ENCODE data around the gene PDE7B. TPM values are rescaled to one million over a fixed set of nuclear protein-coding genes. Genes with fewer than 3 reads are reported as not detected.

Gene PDE7B
- total RNA-seq, 1 donor from 2014 or later = 5.1 TPM

DNA sequence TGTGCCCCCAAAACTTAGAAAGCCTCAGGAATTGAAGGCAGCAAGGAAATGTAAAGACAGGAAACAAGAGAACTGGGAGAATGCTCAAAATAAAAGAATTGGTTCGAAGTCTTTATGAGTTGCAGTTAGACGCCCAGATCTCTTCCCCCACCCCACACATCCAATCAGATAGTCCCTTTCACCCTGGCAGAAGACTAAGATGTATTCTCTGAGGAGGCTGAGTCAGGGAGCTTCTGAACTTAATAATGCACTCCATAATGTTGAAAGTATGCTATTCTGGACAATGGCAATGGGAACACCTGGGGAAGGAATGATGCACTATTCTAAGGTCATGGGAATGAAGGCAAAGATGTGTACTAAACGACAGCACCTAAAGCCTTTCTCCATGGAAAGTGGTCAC is 225.0 kb downstream of the PDE7B start:
- H3K27ac Mint-ChIP-seq = no peak overlapping the region
- H3K4me3 Mint-ChIP-seq = no peak overlapping the region
- peaks cover 4% of the 10 kb centered on the region for H3K36me3 Mint-ChIP-seq
- TF ChIP-seq, protein P1, sequence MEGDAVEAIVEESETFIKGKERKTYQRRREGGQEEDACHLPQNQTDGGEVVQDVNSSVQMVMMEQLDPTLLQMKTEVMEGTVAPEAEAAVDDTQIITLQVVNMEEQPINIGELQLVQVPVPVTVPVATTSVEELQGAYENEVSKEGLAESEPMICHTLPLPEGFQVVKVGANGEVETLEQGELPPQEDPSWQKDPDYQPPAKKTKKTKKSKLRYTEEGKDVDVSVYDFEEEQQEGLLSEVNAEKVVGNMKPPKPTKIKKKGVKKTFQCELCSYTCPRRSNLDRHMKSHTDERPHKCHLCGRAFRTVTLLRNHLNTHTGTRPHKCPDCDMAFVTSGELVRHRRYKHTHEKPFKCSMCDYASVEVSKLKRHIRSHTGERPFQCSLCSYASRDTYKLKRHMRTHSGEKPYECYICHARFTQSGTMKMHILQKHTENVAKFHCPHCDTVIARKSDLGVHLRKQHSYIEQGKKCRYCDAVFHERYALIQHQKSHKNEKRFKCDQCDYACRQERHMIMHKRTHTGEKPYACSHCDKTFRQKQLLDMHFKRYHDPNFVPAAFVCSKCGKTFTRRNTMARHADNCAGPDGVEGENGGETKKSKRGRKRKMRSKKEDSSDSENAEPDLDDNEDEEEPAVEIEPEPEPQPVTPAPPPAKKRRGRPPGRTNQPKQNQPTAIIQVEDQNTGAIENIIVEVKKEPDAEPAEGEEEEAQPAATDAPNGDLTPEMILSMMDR (conservative IDR thresholded peaks at IDR 0.05) = no peak
- H3K27me3 Mint-ChIP-seq = no peaks in the 10 kb centered on the region
- no peaks in the 10 kb centered on the region for H3K4me1 Mint-ChIP-seq (ENCODE audit: unreplicated experiment)
- DNase-seq (ENCODE audit: extremely low spot score, unreplicated experiment) = no peak
- peaks cover 4% of the 10 kb centered on the region for H3K9me3 Mint-ChIP-seq

DNA sequence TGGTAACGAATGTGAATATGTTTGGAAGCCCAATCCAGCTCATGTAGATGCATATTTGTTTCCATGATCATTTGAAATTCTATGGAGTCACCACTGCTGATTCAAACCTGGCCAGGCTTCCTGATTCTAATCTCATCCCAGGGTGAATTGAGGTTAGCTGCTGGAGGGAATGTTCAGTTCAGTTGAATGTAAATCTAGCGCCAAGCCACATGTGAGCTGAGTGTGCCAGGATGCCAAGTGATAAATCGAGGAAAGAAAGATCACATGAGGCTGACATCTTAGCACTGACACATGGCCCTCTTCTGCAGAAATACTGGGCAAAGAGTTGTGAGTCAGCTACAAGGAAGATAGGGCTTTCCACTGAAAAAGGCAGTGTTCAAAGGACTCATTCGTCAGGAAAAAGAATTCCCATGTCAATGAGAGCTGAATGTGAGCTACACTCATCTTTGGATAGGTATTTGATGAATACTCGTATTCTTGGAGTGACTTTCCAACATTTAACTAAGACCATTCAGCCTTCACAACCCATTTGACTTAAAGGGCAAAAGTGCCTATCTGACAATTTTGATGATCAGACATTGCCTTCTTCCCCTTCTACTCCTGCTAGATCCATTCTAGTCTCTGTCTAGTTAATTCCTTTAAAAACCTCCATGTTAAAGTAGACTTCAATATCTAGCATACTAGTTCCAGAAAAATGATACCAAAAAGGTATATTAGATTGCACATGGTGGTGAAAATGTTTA is 226.5 kb downstream of the PDE7B start:
- TF ChIP-seq, protein P1 (conservative IDR thresholded peaks at IDR 0.05) = no peak
- Mint-ChIP-seq H3K27ac (no peak overlapping the region), H3K36me3 (peaks cover 4% of the 10 kb centered on the region), H3K9me3 (peaks cover 4% of the 10 kb centered on the region), H3K27me3 (no peaks in the 10 kb centered on the region), H3K4me3 (no peak overlapping the region), H3K4me1 (ENCODE audit: unreplicated experiment) (no peaks in the 10 kb centered on the region)
- DNase-seq (ENCODE audit: extremely low spot score, unreplicated experiment) = no peak

DNA sequence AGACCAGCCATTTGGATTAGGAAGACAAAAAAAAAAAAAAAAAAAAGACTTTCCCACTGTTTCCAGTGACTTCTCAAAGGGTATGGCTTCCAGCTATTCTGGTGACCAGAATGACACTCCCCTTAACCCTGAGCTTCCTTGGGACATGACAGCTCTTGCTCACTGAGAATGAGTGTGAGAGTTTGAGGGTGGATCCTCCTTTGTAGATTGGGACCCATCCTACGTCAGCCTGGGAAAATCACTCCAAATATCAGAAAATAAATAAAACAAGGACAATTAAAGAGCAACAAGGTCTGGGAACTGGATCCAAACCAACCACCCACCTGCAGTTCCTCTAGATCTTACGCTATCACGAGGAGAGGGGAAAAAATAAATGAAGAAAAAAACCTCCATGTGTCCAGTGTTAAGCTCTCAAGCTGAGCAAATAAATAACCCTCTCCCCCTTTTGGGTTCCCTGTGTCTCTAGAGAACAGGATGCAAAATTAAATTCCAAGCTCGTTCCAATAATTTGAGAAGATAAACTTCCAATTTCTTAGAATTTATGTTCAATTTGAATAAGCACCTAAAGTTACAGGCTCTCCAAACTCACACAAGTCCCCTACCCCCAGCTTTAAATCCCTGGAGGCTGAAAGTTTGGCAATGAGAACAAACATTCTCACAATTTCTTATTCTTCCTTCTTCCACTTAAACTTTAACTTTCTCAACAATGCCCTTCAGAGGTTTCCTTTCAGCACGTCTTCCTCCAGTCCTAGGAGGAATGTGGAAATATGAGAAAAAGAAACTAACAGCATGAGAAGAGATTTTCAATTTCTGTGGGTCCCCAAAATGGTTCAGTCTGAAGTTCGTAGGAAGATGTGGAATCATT is 228.4 kb downstream of the PDE7B start:
- Mint-ChIP-seq H3K36me3 (no peaks in the 10 kb centered on the region), H3K27me3 (no peaks in the 10 kb centered on the region), H3K9me3 (no peaks in the 10 kb centered on the region), H3K27ac (no peak overlapping the region), H3K4me3 (no peak overlapping the region), H3K4me1 (ENCODE audit: unreplicated experiment) (no peaks in the 10 kb centered on the region)
- TF ChIP-seq, protein P1 (conservative IDR thresholded peaks at IDR 0.05) = no peak
- no peak for DNase-seq (ENCODE audit: extremely low spot score, unreplicated experiment)

DNA sequence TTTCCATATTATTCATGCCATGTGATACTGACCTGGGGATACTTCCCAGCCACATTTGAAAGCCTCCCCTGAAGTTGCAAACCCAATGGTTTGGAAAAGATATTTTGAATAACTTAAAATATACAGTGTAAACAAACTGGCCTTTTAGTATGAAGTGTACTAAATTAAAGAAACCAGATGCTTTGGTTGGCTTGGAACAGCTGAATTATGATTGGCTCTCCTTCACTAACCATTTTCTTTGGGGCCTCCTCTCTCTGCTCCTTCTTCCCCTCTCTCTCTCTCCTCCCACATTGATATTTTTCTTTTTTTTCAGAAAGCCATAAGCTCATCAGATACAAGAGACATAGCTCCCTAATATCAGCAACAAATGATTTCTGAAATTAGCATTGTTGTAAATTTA is 232.0 kb downstream of the PDE7B start:
- no peaks in the 10 kb centered on the region for H3K4me1 Mint-ChIP-seq (ENCODE audit: unreplicated experiment)
- no peak overlapping the region for H3K27ac Mint-ChIP-seq
- H3K4me3 Mint-ChIP-seq = no peak overlapping the region
- TF ChIP-seq, protein P1 (conservative IDR thresholded peaks at IDR 0.05) = no peak
- H3K27me3 Mint-ChIP-seq = no peaks in the 10 kb centered on the region
- DNase-seq (ENCODE audit: extremely low spot score, unreplicated experiment) = no peak
- H3K36me3 Mint-ChIP-seq = no peaks in the 10 kb centered on the region
- H3K9me3 Mint-ChIP-seq = no peaks in the 10 kb centered on the region

DNA sequence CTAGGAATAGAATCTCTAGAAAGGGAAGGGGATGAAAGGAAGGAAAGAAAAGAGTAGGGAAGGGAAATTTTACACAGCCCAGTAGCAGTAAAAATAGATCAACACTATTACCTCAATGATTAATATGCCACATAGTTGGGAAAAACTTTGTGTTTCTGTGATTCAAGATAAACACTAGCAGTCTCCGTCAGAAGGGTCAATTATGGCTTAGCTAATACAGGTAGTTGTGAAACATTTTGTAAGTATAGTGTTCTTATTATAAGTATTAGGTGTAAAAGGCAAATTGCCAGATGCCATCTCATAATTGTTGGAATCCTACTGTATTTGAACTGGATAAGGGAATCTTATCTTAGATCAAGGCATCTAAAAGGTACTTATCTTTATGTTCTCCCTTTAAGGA is 232.9 kb downstream of the PDE7B start:
- no peak for DNase-seq (ENCODE audit: extremely low spot score, unreplicated experiment)
- no peak overlapping the region for H3K4me3 Mint-ChIP-seq
- no peaks in the 10 kb centered on the region for H3K27me3 Mint-ChIP-seq
- H3K27ac Mint-ChIP-seq = no peak overlapping the region
- TF ChIP-seq, protein P1 (conservative IDR thresholded peaks at IDR 0.05) = no peak
- no peaks in the 10 kb centered on the region for H3K9me3 Mint-ChIP-seq
- H3K36me3 Mint-ChIP-seq = no peaks in the 10 kb centered on the region
- no peaks in the 10 kb centered on the region for H3K4me1 Mint-ChIP-seq (ENCODE audit: unreplicated experiment)
